HEK293 (cell line): Measurements from ENCODE around the gene ME3.

Experiments
- CTCF ChIA-PET: fragments of 350-600 bp; formaldehyde crosslinking; extraction: SDS; loops from one replicate; lab custom pipeline; 2021; ENCODE audit warnings: antibody characterized with exemption; lab: Yijun Ruan, JAX
- POLR2A ChIA-PET: fragments of 300-600 bp; formaldehyde crosslinking; extraction: SDS; loops from one replicate; lab custom pipeline; 2020; ENCODE audit warnings: antibody characterized with exemption, inconsistent platforms; lab: Yijun Ruan, JAX
- H3K27ac ChIP-seq: fragments of 200-500 bp; sonication (Bioruptor generic); 2 replicates; pipeline ENCODE4 v1.5.1; 2014; ENCODE audit warnings: low read depth, low read length, control low read depth, inconsistent platforms; ENCODE audit errors: extremely low read depth
- H3K36me3 ChIP-seq, 2 experiments: fragments of 200-500 bp in 1 of 2; sonication (Bioruptor generic) in 1 of 2; 1 replicate in 1 of 2; 2 replicates in 1 of 2; pipeline ENCODE4 v1.5.1; 2014 to 2017; ENCODE audit warnings: inconsistent platforms in 2 of 2, low read length in 2 of 2; ENCODE audit not compliant: control insufficient read depth in 2 of 2, insufficient read depth in 1 of 2
- H3K4me1 ChIP-seq: fragments of 200-500 bp; sonication (Bioruptor generic); 2 replicates; pipeline ENCODE4 v1.5.1; 2014; ENCODE audit warnings: mild to moderate bottlenecking, low read length, inconsistent platforms; ENCODE audit not compliant: control insufficient read depth, insufficient read depth
- H3K4me3 ChIP-seq: 2 replicates; pipeline ENCODE4 v1.5.1; 2011; ENCODE audit warnings: low read depth, mild to moderate bottlenecking, control low read depth, low read length, moderate library complexity
- H3K9me3 ChIP-seq: fragments of 200-500 bp; sonication (Bioruptor generic); 2 replicates; pipeline ENCODE4 v1.5.1; 2014; ENCODE audit warnings: low read depth, low read length, inconsistent platforms; ENCODE audit not compliant: control insufficient read depth, insufficient read depth
- GLI2 ChIP-seq: fragments of 450-650 bp; formaldehyde crosslinking; IDR thresholded peaks from 2 replicates; pipeline ENCODE4; 2017; ENCODE audit warnings: missing biosample characterization, missing genetic modification characterization, low read depth, borderline replicate concordance
- KLF16 ChIP-seq: fragments of 450-650 bp; formaldehyde crosslinking; IDR thresholded peaks from 2 replicates; pipeline ENCODE4 v1.5.1; 2017; ENCODE audit warnings: missing biosample characterization, missing genetic modification characterization
- KLF17 ChIP-seq: fragments of 450-650 bp; formaldehyde crosslinking; IDR thresholded peaks from 2 replicates; pipeline ENCODE4 v1.5.1; 2016; ENCODE audit warnings: missing biosample characterization, missing genetic modification characterization
- MZF1 ChIP-seq: fragments of 450-650 bp; formaldehyde crosslinking; IDR thresholded peaks from 2 replicates; pipeline ENCODE4 v1.5.1; 2017; ENCODE audit warnings: missing biosample characterization, missing genetic modification characterization, borderline replicate concordance
- REPIN1 ChIP-seq: fragments of 450-650 bp; formaldehyde crosslinking; IDR thresholded peaks from 2 replicates; pipeline ENCODE4 v1.5.1; 2017; ENCODE audit warnings: missing biosample characterization, missing genetic modification characterization, low read depth
- SALL2 ChIP-seq: fragments of 450-650 bp; formaldehyde crosslinking; IDR thresholded peaks from 2 replicates; pipeline ENCODE4 v1.5.0; 2017; ENCODE audit warnings: missing biosample characterization, mild to moderate bottlenecking, missing genetic modification characterization, borderline replicate concordance
- SP2 ChIP-seq: fragments of 450-650 bp; formaldehyde crosslinking; IDR thresholded peaks from 2 replicates; pipeline ENCODE4 v1.5.1; 2016; ENCODE audit warnings: missing biosample characterization, missing genetic modification characterization
- SP3 ChIP-seq: fragments of 450-650 bp; formaldehyde crosslinking; IDR thresholded peaks from 2 replicates; pipeline ENCODE4 v1.5.1; 2016; ENCODE audit warnings: missing biosample characterization, missing genetic modification characterization
- SP7 ChIP-seq: fragments of 450-650 bp; formaldehyde crosslinking; IDR thresholded peaks from 2 replicates; pipeline ENCODE4 v1.5.1; 2016; ENCODE audit warnings: missing biosample characterization, missing genetic modification characterization
- YY1 ChIP-seq: fragments of 450-650 bp; formaldehyde crosslinking; IDR thresholded peaks from 2 replicates; pipeline ENCODE4 v1.5.1; 2018; ENCODE audit warnings: missing biosample characterization, missing genetic modification characterization
- ZBTB7A ChIP-seq: fragments of 450-650 bp; formaldehyde crosslinking; IDR thresholded peaks from 2 replicates; pipeline ENCODE4 v1.5.1; 2016; ENCODE audit warnings: low read depth, missing biosample characterization, missing genetic modification characterization
- ZNF140 ChIP-seq: fragments of 450-650 bp; formaldehyde crosslinking; IDR thresholded peaks from 2 replicates; pipeline ENCODE4 v1.5.1; 2016; ENCODE audit warnings: missing biosample characterization, missing genetic modification characterization
- ZNF175 ChIP-seq: fragments of 450-650 bp; formaldehyde crosslinking; IDR thresholded peaks from 2 replicates; pipeline ENCODE4 v1.5.1; 2016; ENCODE audit warnings: missing biosample characterization, missing genetic modification characterization
- ZNF2 ChIP-seq: fragments of 450-650 bp; formaldehyde crosslinking; IDR thresholded peaks from 2 replicates; pipeline ENCODE4 v1.5.1; 2016; ENCODE audit warnings: missing biosample characterization, missing genetic modification characterization
- ZNF202 ChIP-seq: fragments of 450-650 bp; formaldehyde crosslinking; IDR thresholded peaks from 2 replicates; pipeline ENCODE4 v1.5.1; 2016; ENCODE audit warnings: missing biosample characterization, missing genetic modification characterization, borderline replicate concordance
- ZNF23 ChIP-seq: fragments of 450-650 bp; formaldehyde crosslinking; IDR thresholded peaks from 2 replicates; pipeline ENCODE4 v1.5.1; 2016; ENCODE audit warnings: missing biosample characterization, missing genetic modification characterization, borderline replicate concordance
- ZNF24 ChIP-seq: fragments of 450-650 bp; formaldehyde crosslinking; IDR thresholded peaks from 2 replicates; pipeline ENCODE4 v1.5.1; 2016; ENCODE audit warnings: missing biosample characterization, missing genetic modification characterization
- ZNF394 ChIP-seq: fragments of 450-650 bp; formaldehyde crosslinking; IDR thresholded peaks from 2 replicates; pipeline ENCODE4 v1.5.1; 2016; ENCODE audit warnings: missing biosample characterization, missing genetic modification characterization, mild to moderate bottlenecking, moderate library complexity, borderline replicate concordance
- ZNF404 ChIP-seq: fragments of 450-650 bp; formaldehyde crosslinking; IDR thresholded peaks from 2 replicates; pipeline ENCODE4 v1.5.1; 2017; ENCODE audit warnings: missing biosample characterization, missing genetic modification characterization
- ZNF426 ChIP-seq: fragments of 450-650 bp; formaldehyde crosslinking; IDR thresholded peaks from 2 replicates; pipeline ENCODE4 v1.5.1; 2017; ENCODE audit warnings: missing biosample characterization, missing genetic modification characterization, mild to moderate bottlenecking, inconsistent platforms, moderate library complexity
- ZNF544 ChIP-seq: fragments of 450-650 bp; formaldehyde crosslinking; IDR thresholded peaks from 2 replicates; pipeline ENCODE4 v1.5.0; 2017; ENCODE audit warnings: missing biosample characterization, missing genetic modification characterization
- ZNF558 ChIP-seq: fragments of 450-650 bp; formaldehyde crosslinking; IDR thresholded peaks from 2 replicates; pipeline ENCODE4 v1.5.1; 2016; ENCODE audit warnings: missing biosample characterization, missing genetic modification characterization
- ZNF645 ChIP-seq: fragments of 450-650 bp; formaldehyde crosslinking; IDR thresholded peaks from 2 replicates; pipeline ENCODE4; 2016; ENCODE audit warnings: missing biosample characterization, missing genetic modification characterization
- ZNF658 ChIP-seq: fragments of 450-650 bp; formaldehyde crosslinking; IDR thresholded peaks from 2 replicates; pipeline ENCODE4; 2016; ENCODE audit warnings: missing biosample characterization, missing genetic modification characterization
- ZSCAN16 ChIP-seq: fragments of 450-650 bp; formaldehyde crosslinking; IDR thresholded peaks from 2 replicates; pipeline ENCODE4 v1.5.1; 2016; ENCODE audit warnings: missing biosample characterization, missing genetic modification characterization
- ZSCAN23 ChIP-seq: fragments of 450-650 bp; formaldehyde crosslinking; IDR thresholded peaks from 2 replicates; pipeline ENCODE4 v1.5.1; 2016; ENCODE audit warnings: missing biosample characterization, missing genetic modification characterization
- TF ChIP-seq, protein P1 (sequence below): fragments of 450-650 bp; formaldehyde crosslinking; IDR thresholded peaks from 2 replicates; pipeline ENCODE4 v1.5.1; 2016; ENCODE audit warnings: missing biosample characterization, missing genetic modification characterization
- TF ChIP-seq, protein P2 (sequence below): fragments of 450-650 bp; formaldehyde crosslinking; IDR thresholded peaks from 2 replicates; pipeline ENCODE4 v1.5.1; 2016; ENCODE audit warnings: missing biosample characterization, missing genetic modification characterization

ME3 gene

GRCh38 chr11:86453290-86454030 is 219.0 kb downstream of the ME3 start:
- Histone ChIP-seq H3K36me3 (no peaks in the 10 kb centered on the region), H3K4me3 (no peak overlapping the region), H3K4me1 (no peaks in the 10 kb centered on the region), H3K27ac (no peak overlapping the region), H3K9me3 (no peaks in the 10 kb centered on the region)
- ChIA-PET POLR2A (no interaction called here), CTCF (interaction anchor here (0.6 to 2.3 kb wide), 12 partner anchors 8 to 348 kb away, joined by 3 to 12 read pairs (median 4); no protein-coding TSS in a partner anchor)
- TF ChIP-seq SP2 (tag by site-specific recombination) (no peak), SP3 (tag by site-specific recombination) (no peak), ZSCAN16 (tag by site-specific recombination) (no peak), ZNF175 (tag by site-specific recombination) (no peak), ZNF645 (tag by site-specific recombination) (no peak), ZNF558 (tag by site-specific recombination) (no peak), REPIN1 (tag by site-specific recombination) (no peak), ZNF140 (tag by site-specific recombination) (no peak), ZNF658 (tag by site-specific recombination) (no peak), ZNF202 (tag by site-specific recombination) (no peak)

- CTCF ChIA-PET: interaction anchor here (0.6 to 2.4 kb wide), 4 partner anchors 11 to 367 kb away, joined by 3 to 6 read pairs (median 3); no protein-coding TSS in a partner anchor
- no peak overlapping the region for H3K27ac ChIP-seq
- no peaks in the 10 kb centered on the region for H3K9me3 ChIP-seq
- no peaks in the 10 kb centered on the region for H3K36me3 ChIP-seq
- TF ChIP-seq SP7: no peak
- TF ChIP-seq ZSCAN23: no peak
- no peak for TF ChIP-seq ZBTB7A
- TF ChIP-seq SALL2: no peak
- no peak for TF ChIP-seq KLF16
- TF ChIP-seq ZNF2 (tag by site-specific recombination): no peak
- TF ChIP-seq ZNF24: no peak
- TF ChIP-seq ZNF558 (tag by site-specific recombination): no peak
- TF ChIP-seq MZF1 (tag by site-specific recombination): no peak
- TF ChIP-seq, protein P1, sequence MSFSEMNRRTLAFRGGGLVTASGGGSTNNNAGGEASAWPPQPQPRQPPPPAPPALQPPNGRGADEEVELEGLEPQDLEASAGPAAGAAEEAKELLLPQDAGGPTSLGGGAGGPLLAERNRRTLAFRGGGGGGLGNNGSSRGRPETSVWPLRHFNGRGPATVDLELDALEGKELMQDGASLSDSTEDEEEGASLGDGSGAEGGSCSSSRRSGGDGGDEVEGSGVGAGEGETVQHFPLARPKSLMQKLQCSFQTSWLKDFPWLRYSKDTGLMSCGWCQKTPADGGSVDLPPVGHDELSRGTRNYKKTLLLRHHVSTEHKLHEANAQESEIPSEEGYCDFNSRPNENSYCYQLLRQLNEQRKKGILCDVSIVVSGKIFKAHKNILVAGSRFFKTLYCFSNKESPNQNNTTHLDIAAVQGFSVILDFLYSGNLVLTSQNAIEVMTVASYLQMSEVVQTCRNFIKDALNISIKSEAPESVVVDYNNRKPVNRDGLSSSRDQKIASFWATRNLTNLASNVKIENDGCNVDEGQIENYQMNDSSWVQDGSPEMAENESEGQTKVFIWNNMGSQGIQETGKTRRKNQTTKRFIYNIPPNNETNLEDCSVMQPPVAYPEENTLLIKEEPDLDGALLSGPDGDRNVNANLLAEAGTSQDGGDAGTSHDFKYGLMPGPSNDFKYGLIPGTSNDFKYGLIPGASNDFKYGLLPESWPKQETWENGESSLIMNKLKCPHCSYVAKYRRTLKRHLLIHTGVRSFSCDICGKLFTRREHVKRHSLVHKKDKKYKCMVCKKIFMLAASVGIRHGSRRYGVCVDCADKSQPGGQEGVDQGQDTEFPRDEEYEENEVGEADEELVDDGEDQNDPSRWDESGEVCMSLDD (tag by site-specific recombination): no peak
- no peak for TF ChIP-seq ZNF23
- TF ChIP-seq ZNF394 (tag by site-specific recombination): no peak
- no peak for TF ChIP-seq ZNF426 (tag by site-specific recombination)
- TF ChIP-seq YY1 (tag by site-specific recombination): no peak
- no peak for TF ChIP-seq ZNF544 (tag by site-specific recombination)
- TF ChIP-seq, protein P2, sequence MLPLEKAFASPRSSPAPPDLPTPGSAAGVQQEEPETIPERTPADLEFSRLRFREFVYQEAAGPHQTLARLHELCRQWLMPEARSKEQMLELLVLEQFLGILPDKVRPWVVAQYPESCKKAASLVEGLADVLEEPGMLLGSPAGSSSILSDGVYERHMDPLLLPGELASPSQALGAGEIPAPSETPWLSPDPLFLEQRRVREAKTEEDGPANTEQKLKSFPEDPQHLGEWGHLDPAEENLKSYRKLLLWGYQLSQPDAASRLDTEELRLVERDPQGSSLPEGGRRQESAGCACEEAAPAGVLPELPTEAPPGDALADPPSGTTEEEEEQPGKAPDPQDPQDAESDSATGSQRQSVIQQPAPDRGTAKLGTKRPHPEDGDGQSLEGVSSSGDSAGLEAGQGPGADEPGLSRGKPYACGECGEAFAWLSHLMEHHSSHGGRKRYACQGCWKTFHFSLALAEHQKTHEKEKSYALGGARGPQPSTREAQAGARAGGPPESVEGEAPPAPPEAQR (tag by site-specific recombination): no peak
- TF ChIP-seq KLF17 (tag by site-specific recombination): no peak
- no peak for TF ChIP-seq GLI2 (tag by site-specific recombination)
- no peak for TF ChIP-seq ZNF404 (tag by site-specific recombination)
- TF ChIP-seq, all 188 proteins: peak for 0
- no peaks in the 10 kb centered on the region for H3K4me1 ChIP-seq
- no peak overlapping the region for H3K4me3 ChIP-seq
- POLR2A ChIA-PET: no interaction called here
Observed at GRCh38 chr11:86449993-86450629, 222.3 kb downstream of the ME3 start.
